Lung (tissue), 12 donors: ENCODE data around the gene CCDC184. TPM values are rescaled to one million over a fixed set of nuclear protein-coding genes. Genes with fewer than 3 reads are reported as not detected.

Experiments used
- ATAC-seq: fragments of 200-7000 bp; cut with Tn5 transposase; one replicate; pipeline ENCODE4 v1.9.1; 2020; ENCODE audit warnings: moderate number of reproducible peaks; ENCODE audit not compliant: insufficient read depth, low FRiP score
- DNase-seq, 3 donors: peaks; one replicate each; pipeline ENCODE4 v3.0.0-alpha.2; 2013 to 2017
- H3K27ac ChIP-seq, 2 donors: one replicate each; pipeline ENCODE4 v1.5.1; 2013; ENCODE audit warnings: mild to moderate bottlenecking in 2 of 2, moderate library complexity in 2 of 2, control low read depth in 1 of 2, inconsistent platforms in 1 of 2, low read depth in 1 of 2, low read length in 1 of 2
- H3K27me3 ChIP-seq, 3 donors: one replicate each; pipeline ENCODE4 v1.5.1; 2013; ENCODE audit warnings: low read length in 2 of 3; ENCODE audit not compliant: control insufficient read depth in 3 of 3, insufficient read depth in 3 of 3
- H3K36me3 ChIP-seq, 4 donors: one replicate each; pipeline ENCODE4 v1.5.1; 2013; ENCODE audit warnings: low read length in 4 of 4, mild to moderate bottlenecking in 1 of 4, moderate library complexity in 1 of 4; ENCODE audit not compliant: control insufficient read depth in 4 of 4, insufficient read depth in 4 of 4
- H3K4me1 ChIP-seq, 5 donors: one replicate each; pipeline ENCODE4 v1.5.1; 2013; ENCODE audit warnings: low read length in 5 of 5, mild to moderate bottlenecking in 2 of 5, moderate library complexity in 1 of 5; ENCODE audit not compliant: control insufficient read depth in 5 of 5, insufficient read depth in 5 of 5
- H3K4me3 ChIP-seq: one replicate; pipeline ENCODE4 v1.5.1; 2013; ENCODE audit warnings: mild to moderate bottlenecking, control low read depth, moderate library complexity
- H3K9ac ChIP-seq, 2 donors: one replicate each; pipeline ENCODE4 v1.5.1; 2013; ENCODE audit warnings: low read length in 2 of 2, control low read depth in 1 of 2; ENCODE audit not compliant: insufficient read depth in 1 of 2
- H3K9me3 ChIP-seq, 4 donors: one replicate each; pipeline ENCODE4 v1.5.1; 2013; ENCODE audit warnings: low read length in 3 of 4, mild to moderate bottlenecking in 1 of 4, moderate library complexity in 1 of 4; ENCODE audit not compliant: control insufficient read depth in 4 of 4, insufficient read depth in 3 of 4
- CTCF ChIP-seq: IDR thresholded peaks from 2 replicates; pipeline ENCODE4 v1.5.1; 2012; ENCODE audit warnings: mild to moderate bottlenecking; ENCODE audit errors: control extremely low read depth, extremely low read depth
- WGBS, 2 donors: extraction: QIAGEN DNeasy Blood & Tissue Kit; methylation state at CpG; one replicate each; pipeline ENCODE4 v1.1.7; 2013; 5-methylcytosine and 5-hydroxymethylcytosine counted together
- polyA plus RNA-seq, 2 donors: library from polyadenylated mRNA; stranded (reverse); fragments of 200-250 nt; gene quantifications; one replicate each; pipeline ENCODE4 v1.2.1, GENCODE V29; 2013
- total RNA-seq, 2 donors: library from RNA; depleted of rRNA in 1 of 2; stranded (reverse); fragments of >200 nt in 1 of 2; gene quantifications; one replicate each; pipeline ENCODE4 v1.2.1, GENCODE V29; 2014 to 2021
- donor health status: control.
- donor health status: control.
- donor health status: Bipolar disorder and iron deficiency.
- donor health status: healthy.
- donor health status: DM: yes; HTN: yes; CAD: no.

Gene CCDC184
- total and polyA plus RNA-seq, 4 donors, result 0.51 to 3.0 (median 1.0) TPM

DNA sequence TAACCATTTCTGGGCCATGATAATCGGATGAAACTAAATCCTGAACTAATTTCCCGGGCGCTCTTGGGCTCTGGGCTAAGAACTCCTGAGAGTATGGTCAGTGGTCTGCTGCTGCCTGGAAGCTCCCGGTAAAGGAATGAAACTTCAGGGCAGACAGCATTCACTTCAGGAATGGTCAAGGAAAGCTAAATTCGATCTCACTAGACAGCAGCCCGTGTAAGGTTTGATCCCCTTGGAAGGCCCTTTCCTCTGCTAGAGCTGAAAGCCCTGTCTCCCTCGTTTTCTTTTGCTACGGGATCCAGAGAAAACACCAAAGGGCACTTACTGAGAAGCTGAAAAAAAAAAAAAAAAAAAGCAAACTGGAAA lies 26.8 kb upstream of the CCDC184 start:
- H3K36me3 ChIP-seq, result peaks cover 0 to 9% (median 5%) of the 10 kb centered on the region in 4 donors
- peaks cover 0 to 11% (median 3%) of the 10 kb centered on the region in 5 donors for H3K4me1 ChIP-seq
- H3K9me3 ChIP-seq, result no peaks in the 10 kb centered on the region
- peak overlapping the region; percentile 85 for H3K4me3 ChIP-seq
- WGBS, 2 donors, result 29 to 32% methylated on average over 8 of the region's 8 CpGs
- H3K27me3 ChIP-seq, result no peaks in the 10 kb centered on the region
- peak overlapping the region; percentile 82 to 90 for H3K27ac ChIP-seq
- ATAC-seq (no peak), DNase-seq (no peak)
- peak overlapping the region in 1 of 2 donors; percentile 67 for H3K9ac ChIP-seq
- TF ChIP-seq CTCF, result no peak

DNA sequence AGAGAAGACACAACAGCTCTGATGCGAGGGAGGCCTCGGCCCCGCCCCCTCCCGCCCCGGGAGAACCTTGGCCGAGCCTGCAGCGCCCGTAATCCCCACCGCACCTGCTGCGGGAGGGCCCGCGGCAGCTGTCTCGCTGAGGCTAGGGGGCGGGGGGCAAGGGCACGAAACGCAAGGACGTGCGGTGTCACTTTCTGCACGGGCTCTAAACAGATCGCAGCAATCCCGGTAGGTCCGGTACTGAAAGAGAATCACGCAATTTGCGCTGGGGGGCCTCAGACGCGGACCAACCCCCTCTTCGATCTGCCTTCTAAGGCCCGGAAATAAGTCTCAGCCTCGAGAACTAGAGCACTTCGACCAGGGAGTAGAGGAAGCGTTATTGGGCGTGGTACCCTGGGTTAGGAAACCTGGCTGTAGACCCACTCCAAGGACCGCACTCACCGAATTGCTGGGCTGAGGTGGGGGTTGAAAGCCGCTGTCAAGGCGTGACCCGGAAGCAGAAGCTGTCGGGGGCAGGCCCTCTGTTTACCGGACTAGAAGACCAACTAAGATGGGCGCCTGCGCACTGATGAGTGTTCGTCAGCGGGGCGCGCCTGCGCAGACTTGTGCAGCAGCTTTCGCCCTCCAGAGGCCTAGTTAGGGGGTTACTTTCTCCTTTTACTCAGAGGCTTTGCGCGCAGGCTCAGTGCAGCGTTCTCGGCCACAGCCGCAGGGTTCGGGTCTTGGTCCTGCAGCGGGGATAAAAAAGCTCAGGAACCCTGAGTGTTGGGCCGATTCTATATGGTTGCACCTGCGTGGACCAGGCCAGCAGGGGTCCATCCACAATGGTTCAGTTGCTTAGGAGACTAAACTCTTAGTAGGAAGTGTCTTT lies 26.2 kb upstream of the CCDC184 start, which contains the start of gene ASB8:
Gene ASB8, minus strand, starts transcription at position 498 of the 871 bp plus-strand sequence. CDS start 4,019 bp downstream, outside the sequence.
- DNase-seq, result peak; percentile 99
- Histone ChIP-seq H3K4me1 (peaks cover 0 to 11% (median 3%) of the 10 kb centered on the region in 5 donors), H3K27ac (peak within 1 kb of the TSS; percentile 85 to 90), H3K9me3 (no peaks in the 10 kb centered on the region), H3K4me3 (peak within 1 kb of the TSS; percentile 85), H3K36me3 (peaks cover 0 to 7% (median 4%) of the 10 kb centered on the region in 4 donors), H3K9ac (peak within 1 kb of the TSS in 1 of 2 donors; percentile 85), H3K27me3 (no peaks in the 10 kb centered on the region)
- peak; percentile 0 for TF ChIP-seq CTCF
- ATAC-seq, result peak; percentile 99
- WGBS, 2 donors, result 1% methylated on average over 55 to 56 of the region's 56 CpGs

- no peak for TF ChIP-seq CTCF
- H3K27me3 ChIP-seq, result no peaks in the 10 kb centered on the region
- DNase-seq (no peak), ATAC-seq (no peak)
- H3K36me3 ChIP-seq, result peaks cover 0 to 6% (median 2%) of the 10 kb centered on the region in 4 donors
- H3K9ac ChIP-seq, result peak overlapping the region in 1 of 2 donors; percentile 85
- 65% methylated on average over 3 of the region's 3 CpGs for WGBS, 2 donors
- peak overlapping the region; percentile 84 to 85 for H3K27ac ChIP-seq
- no peak overlapping the region for H3K4me3 ChIP-seq
- no peaks in the 10 kb centered on the region for H3K9me3 ChIP-seq
- peaks cover 0 to 11% (median 3%) of the 10 kb centered on the region in 5 donors for H3K4me1 ChIP-seq
Observed at GRCh38 chr12:48157889-48158370, 25.5 kb upstream of the CCDC184 start.
